Neural progenitor cell (in vitro differentiated cells): ENCODE measurements around the gene PPARGC1A.

ENCODE experiments used
- EZH2 ChIP-seq: fragments of 200-600 bp; sonication (generic); IDR thresholded peaks from 2 replicates; pipeline ENCODE4 v1.6.1; 2017; ENCODE audit warnings: antibody characterized with exemption, mild to moderate bottlenecking, moderate library complexity
- EZH2phosphoT487 ChIP-seq: fragments of 200-600 bp; sonication (generic); IDR thresholded peaks from 2 replicates; pipeline ENCODE4 v1.6.1; 2017; ENCODE audit warnings: antibody characterized with exemption
- TF ChIP-seq, protein P1 (sequence below): fragments of 200-600 bp; sonication (generic); IDR thresholded peaks from 2 replicates; pipeline ENCODE4 v1.5.1; 2017; ENCODE audit warnings: antibody characterized with exemption, mild to moderate bottlenecking

DNA sequence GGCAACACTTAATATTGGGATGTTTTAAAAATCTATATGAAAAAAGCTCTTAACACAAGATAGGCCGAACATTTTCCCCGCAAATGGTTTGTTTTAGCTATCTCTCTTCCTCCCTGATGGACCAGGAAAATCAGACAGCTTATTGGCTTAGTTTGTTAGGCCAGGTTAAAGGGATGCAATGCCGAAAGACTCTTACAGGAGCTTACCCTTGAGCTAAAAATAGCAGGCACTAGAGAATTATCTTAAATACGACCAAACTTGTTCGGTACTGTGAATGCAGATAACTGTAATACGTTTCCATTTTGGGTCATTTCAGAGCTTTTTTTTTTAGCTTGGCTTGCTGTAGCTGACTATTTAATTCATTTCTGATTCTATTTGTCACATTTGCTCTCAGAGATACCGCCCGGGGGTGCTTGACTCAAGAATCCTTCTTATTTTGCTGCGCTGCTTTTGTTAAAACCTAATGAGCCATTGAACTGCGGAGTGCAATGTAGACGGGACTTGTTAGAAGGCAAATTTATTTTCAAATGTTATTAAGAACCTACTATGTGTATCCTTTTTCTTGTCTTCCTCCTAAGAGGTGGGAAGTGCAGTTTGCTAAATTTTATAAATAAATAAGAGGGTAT is 23.3 kb downstream of the PPARGC1A start:
- TF ChIP-seq, protein P1, sequence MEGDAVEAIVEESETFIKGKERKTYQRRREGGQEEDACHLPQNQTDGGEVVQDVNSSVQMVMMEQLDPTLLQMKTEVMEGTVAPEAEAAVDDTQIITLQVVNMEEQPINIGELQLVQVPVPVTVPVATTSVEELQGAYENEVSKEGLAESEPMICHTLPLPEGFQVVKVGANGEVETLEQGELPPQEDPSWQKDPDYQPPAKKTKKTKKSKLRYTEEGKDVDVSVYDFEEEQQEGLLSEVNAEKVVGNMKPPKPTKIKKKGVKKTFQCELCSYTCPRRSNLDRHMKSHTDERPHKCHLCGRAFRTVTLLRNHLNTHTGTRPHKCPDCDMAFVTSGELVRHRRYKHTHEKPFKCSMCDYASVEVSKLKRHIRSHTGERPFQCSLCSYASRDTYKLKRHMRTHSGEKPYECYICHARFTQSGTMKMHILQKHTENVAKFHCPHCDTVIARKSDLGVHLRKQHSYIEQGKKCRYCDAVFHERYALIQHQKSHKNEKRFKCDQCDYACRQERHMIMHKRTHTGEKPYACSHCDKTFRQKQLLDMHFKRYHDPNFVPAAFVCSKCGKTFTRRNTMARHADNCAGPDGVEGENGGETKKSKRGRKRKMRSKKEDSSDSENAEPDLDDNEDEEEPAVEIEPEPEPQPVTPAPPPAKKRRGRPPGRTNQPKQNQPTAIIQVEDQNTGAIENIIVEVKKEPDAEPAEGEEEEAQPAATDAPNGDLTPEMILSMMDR, result no peak
- TF ChIP-seq EZH2phosphoT487 (no peak), EZH2 (no peak)
